ENCODE results near the gene DNAI4. TPM values are rescaled to one million over a fixed set of nuclear protein-coding genes. Genes with fewer than 3 reads are reported as not detected.

The DNAI4 gene
- total and polyA plus RNA-seq, 2 experiments from 2014 or later, result 0.90 to 3.8 TPM

GRCh38 chr1:66788231-66788939, 136.3 kb downstream of the DNAI4 start:
- no peaks in the 10 kb centered on the region for H3K27me3 ChIP-seq (ENCODE audit: insufficient read depth)
- no peak overlapping the region for H3K4me2 ChIP-seq
- H3K4me1 ChIP-seq (ENCODE audit: insufficient read depth), result no peaks in the 10 kb centered on the region
- H3K36me3 ChIP-seq (ENCODE audit: insufficient read depth), result no peaks in the 10 kb centered on the region
- DNase-seq (ENCODE audit: low spot score), result no peak
- H4K20me1 ChIP-seq (replicated peaks; ENCODE audit: insufficient read depth), result no peaks in the 10 kb centered on the region
- H3K36me3 Mint-ChIP-seq (ENCODE audit: low read depth), result no peaks in the 10 kb centered on the region
- H3K27me3 Mint-ChIP-seq (ENCODE audit: insufficient read depth, low read depth, poor library complexity), result no peaks in the 10 kb centered on the region
- H2AFZ ChIP-seq, result no peak overlapping the region
- TF ChIP-seq ZNF462 (CRISPR knock-in tag; IDR thresholded peaks at IDR 0.05), result no peak
- no peak for TF ChIP-seq EZH2phosphoT487 (IDR thresholded peaks at IDR 0.05; ENCODE audit: unreplicated experiment)
- no peak for TF ChIP-seq POLR2AphosphoS5 (IDR thresholded peaks at IDR 0.05; ENCODE audit: low read depth)
- TF ChIP-seq NANOG (IDR thresholded peaks at IDR 0.05; ENCODE audit: borderline replicate concordance), result no peak
- no peak for TF ChIP-seq CTCF (conservative IDR thresholded peaks at IDR 0.05; ENCODE audit: low read depth in 2 of 2)
- TF ChIP-seq ETS1 (IDR thresholded peaks at IDR 0.05), result no peak
- TF ChIP-seq REST (IDR thresholded peaks at IDR 0.05; ENCODE audit: unreplicated experiment), result no peak
- no peaks in the 10 kb centered on the region for H3K79me2 ChIP-seq (replicated peaks; ENCODE audit: insufficient read depth)
- ATAC-seq, result no peak
- H3F3A ChIP-seq (replicated peaks; ENCODE audit: low read depth), result no peaks in the 10 kb centered on the region
- H3K4me3 Mint-ChIP-seq, result no peak overlapping the region
- no peak overlapping the region for H3K27ac Mint-ChIP-seq
- no peak overlapping the region for H3K4me3 ChIP-seq
- no peaks in the 10 kb centered on the region for H3K9me2 ChIP-seq (ENCODE audit: insufficient read depth)
- no peak overlapping the region for H3K27ac ChIP-seq (ENCODE audit: low read depth)
- H3K4me1 Mint-ChIP-seq, result peaks cover 6% of the 10 kb centered on the region; the same call in 2 of the 3 replicates
- peaks cover 2% of the 10 kb centered on the region; the same call in 1 of the 3 replicates for H3K9me3 Mint-ChIP-seq
